HCT116 (cell line): ENCODE data around the gene CERK.

Source experiments
- CTCF ChIP-seq, 3 experiments: fragments of 200-600 bp in 1 of 3; sonication (generic) in 1 of 3; IDR thresholded peaks in 2 of 3; conservative IDR thresholded peaks in 1 of 3; 2 replicates each; pipeline ENCODE4 v1.5.1; 2012 to 2017; ENCODE audit warnings: low read depth in 2 of 3, low read length in 2 of 3, antibody characterized with exemption in 1 of 3, borderline replicate concordance in 1 of 3, control low read depth in 1 of 3, mild to moderate bottlenecking in 1 of 3, mixed read lengths in 1 of 3, mixed run types in 1 of 3, moderate library complexity in 1 of 3; ENCODE audit not compliant: insufficient read depth in 1 of 3
- EGR1 ChIP-seq: IDR thresholded peaks from 2 replicates; pipeline ENCODE4 v1.6.1; 2012; ENCODE audit warnings: low read depth
- ELF1 ChIP-seq: IDR thresholded peaks from 2 replicates; pipeline ENCODE4 v1.6.1; 2012; ENCODE audit warnings: low read depth, borderline replicate concordance
- EZH2 ChIP-seq: fragments of 200-600 bp; sonication (generic); IDR thresholded peaks from 2 replicates; pipeline ENCODE4 v1.6.1; 2017; ENCODE audit warnings: antibody characterized with exemption, mixed run types
- JUND ChIP-seq: IDR thresholded peaks from 2 replicates; pipeline ENCODE4 v1.6.1; 2012
- POLR2A ChIP-seq: IDR thresholded peaks from 2 replicates; pipeline ENCODE4 v1.7.0; 2011; ENCODE audit warnings: borderline replicate concordance; ENCODE audit not compliant: insufficient read depth, insufficient read length; ENCODE audit errors: extremely low read depth
- POLR2AphosphoS5 ChIP-seq: IDR thresholded peaks from 2 replicates; pipeline ENCODE4 v1.6.1; 2011; ENCODE audit warnings: mild to moderate bottlenecking, low read depth, low read length, moderate library complexity
- REST ChIP-seq: IDR thresholded peaks from 2 replicates; pipeline ENCODE4 v1.6.1; 2012; ENCODE audit warnings: low read depth
- SP1 ChIP-seq: IDR thresholded peaks from 2 replicates; pipeline ENCODE4 v1.6.1; 2012; ENCODE audit warnings: low read depth
- ZFX ChIP-seq: fragments of 450-650 bp; IDR thresholded peaks from 2 replicates; pipeline ENCODE4 v1.6.1; 2017

- TF ChIP-seq CTCF (IDR thresholded peaks at IDR 0.05 in 2 of 3, conservative IDR thresholded peaks at IDR 0.05 in 1 of 3; ENCODE audit: borderline replicate concordance in 1 of 3, insufficient read depth in 1 of 3, low read depth in 2 of 3, low read length in 2 of 3): no peak
- TF ChIP-seq JUND: no peak
- no peak for TF ChIP-seq ZFX
- TF ChIP-seq EZH2: no peak
- TF ChIP-seq ELF1: no peak
- no peak for TF ChIP-seq POLR2AphosphoS5
- no peak for TF ChIP-seq EGR1
- no peak for TF ChIP-seq POLR2A
- TF ChIP-seq SP1: no peak
- no peak for TF ChIP-seq REST
These were observed 30.7 kb downstream of the CERK start for GRCh38 chr22:46707305-46707704.
